Nephron (organoid): ENCODE measurements around the gene NFRKB.

Experiments used
- H3K27ac Mint-ChIP-seq, 3 experiments: 2 replicates each; pipeline ENCODE4 v1.8.0; 2020; ENCODE audit warnings: mixed read lengths in 3 of 3, mild to moderate bottlenecking in 2 of 3, moderate library complexity in 1 of 3
- H3K27me3 Mint-ChIP-seq: 2 replicates; pipeline ENCODE4 v1.8.0; 2021; ENCODE audit warnings: low read depth, mild to moderate bottlenecking, moderate library complexity, mixed read lengths
- H3K36me3 Mint-ChIP-seq: 2 replicates; pipeline ENCODE4 v1.8.0; 2020; ENCODE audit warnings: low read depth, mixed read lengths
- H3K4me1 Mint-ChIP-seq: 2 replicates; pipeline ENCODE4 v1.8.0; 2020; ENCODE audit warnings: mixed read lengths
- H3K4me3 Mint-ChIP-seq, 3 experiments: 2 replicates each; pipeline ENCODE4 v1.8.0; 2020; ENCODE audit warnings: mild to moderate bottlenecking in 3 of 3, mixed read lengths in 3 of 3, moderate library complexity in 2 of 3
- H3K9me3 Mint-ChIP-seq: 2 replicates; pipeline ENCODE4 v1.8.0; 2020; ENCODE audit warnings: mixed read lengths
- CTCF ChIP-seq, 3 experiments: fragments of 200-600 bp; sonication (generic); IDR thresholded peaks; one replicate each; pipeline ENCODE4 v1.5.0; 2021; ENCODE audit warnings: antibody characterized with exemption in 3 of 3; ENCODE audit not compliant: unreplicated experiment in 3 of 3

NFRKB gene

GRCh38 chr11:129866311-129866710 is 29.1 kb downstream of the NFRKB start:
- Mint-ChIP-seq H3K27ac (no peak overlapping the region), H3K4me3 (no peak overlapping the region), H3K27me3 (no peaks in the 10 kb centered on the region), H3K36me3 (peaks cover 87% of the 10 kb centered on the region), H3K9me3 (no peaks in the 10 kb centered on the region), H3K4me1 (peaks cover 11% of the 10 kb centered on the region)
- no peak for TF ChIP-seq CTCF (IDR thresholded peaks at IDR 0.05; ENCODE audit: unreplicated experiment in 3 of 3)

GRCh38 chr11:129865701-129866100 is 29.7 kb downstream of the NFRKB start:
- no peaks in the 10 kb centered on the region for H3K27me3 Mint-ChIP-seq

GRCh38 chr11:129864811-129865210 is 30.6 kb downstream of the NFRKB start:
- Mint-ChIP-seq H3K4me3 (no peak overlapping the region), H3K36me3 (peaks cover 82% of the 10 kb centered on the region), H3K27me3 (no peaks in the 10 kb centered on the region), H3K27ac (no peak overlapping the region), H3K4me1 (peaks cover 11% of the 10 kb centered on the region), H3K9me3 (no peaks in the 10 kb centered on the region)
- TF ChIP-seq CTCF (IDR thresholded peaks at IDR 0.05; ENCODE audit: unreplicated experiment in 3 of 3), result no peak

More at GRCh38 chr11:129865701-129866100, 29.7 kb downstream of the NFRKB start:
- Mint-ChIP-seq H3K27ac (no peak overlapping the region), H3K4me1 (peaks cover 11% of the 10 kb centered on the region), H3K9me3 (no peaks in the 10 kb centered on the region), H3K4me3 (no peak overlapping the region), H3K36me3 (peaks cover 81% of the 10 kb centered on the region)
- TF ChIP-seq CTCF (IDR thresholded peaks at IDR 0.05; ENCODE audit: unreplicated experiment in 3 of 3), result no peak

- Mint-ChIP-seq H3K27ac (peak overlapping the region; percentile 86 to 96 (median 90)), H3K4me3 (peak overlapping the region in 2 of 3 experiments; percentile 5 to 28), H3K27me3 (no peaks in the 10 kb centered on the region), H3K36me3 (peaks cover 67% of the 10 kb centered on the region), H3K9me3 (no peaks in the 10 kb centered on the region), H3K4me1 (peaks cover 11% of the 10 kb centered on the region)
- TF ChIP-seq CTCF (IDR thresholded peaks at IDR 0.05; ENCODE audit: unreplicated experiment in 3 of 3), result no peak
Measured at GRCh38 chr11:129861702-129862522, 33.5 kb downstream of the NFRKB start.

GRCh38 chr11:129856036-129856435 is 39.3 kb downstream of the NFRKB start:
- Mint-ChIP-seq H3K27me3 (no peaks in the 10 kb centered on the region), H3K36me3 (peaks cover 13% of the 10 kb centered on the region), H3K4me1 (no peaks in the 10 kb centered on the region), H3K9me3 (no peaks in the 10 kb centered on the region), H3K27ac (no peak overlapping the region), H3K4me3 (no peak overlapping the region)
- no peak for TF ChIP-seq CTCF (IDR thresholded peaks at IDR 0.05; ENCODE audit: unreplicated experiment in 3 of 3)

GRCh38 chr11:129855086-129855485 is 40.3 kb downstream of the NFRKB start:
- Mint-ChIP-seq H3K4me3 (no peak overlapping the region), H3K27me3 (no peaks in the 10 kb centered on the region), H3K36me3 (peaks cover 9% of the 10 kb centered on the region), H3K27ac (no peak overlapping the region), H3K9me3 (no peaks in the 10 kb centered on the region), H3K4me1 (no peaks in the 10 kb centered on the region)
- TF ChIP-seq CTCF (IDR thresholded peaks at IDR 0.05; ENCODE audit: unreplicated experiment in 3 of 3), result no peak
